ENCODE data around the gene MYO1A. TPM values are rescaled to one million over a fixed set of nuclear protein-coding genes. Genes with fewer than 3 reads are reported as not detected.

Gene MYO1A
- total RNA-seq, 4 donors from 2014 or later: 0.56 to 1.2 TPM; not detected in 2

GRCh38 chr12:56993346-56993745 lies 56.6 kb downstream of the MYO1A start:
- Histone ChIP-seq H3K27me3 (no peaks in the 10 kb centered on the region), H3K4me1 (peaks cover 0 to 3% of the 10 kb centered on the region in 2 donors), H3K4me3 (no peak overlapping the region), H3K27ac (no peak overlapping the region), H3K36me3 (peaks cover 0 to 14% of the 10 kb centered on the region in 2 donors), H3K9me3 (no peaks in the 10 kb centered on the region)
- in situ Hi-C loops (cut with MboI; ENCODE audit: low sequenced_read_pairs in 4 of 4): no loop called here
- ATAC-seq (no peak), DNase-seq (no peak)
- intact Hi-C loops (cut with DNase I; ENCODE audit: low total_unique reads): no loop called here
- no peak for TF ChIP-seq POLR2A (IDR thresholded peaks at IDR 0.05)
- no peak for TF ChIP-seq CTCF (IDR thresholded peaks at IDR 0.05 in 4 of 5, conservative IDR thresholded peaks at IDR 0.05 in 1 of 5)

GRCh38 chr12:56991319-56992246 lies 58.3 kb downstream of the MYO1A start:
- intact Hi-C loops (cut with DNase I; ENCODE audit: low total_unique reads) (no loop called here), in situ Hi-C loops (cut with MboI; ENCODE audit: low sequenced_read_pairs in 4 of 4) (no loop called here)
- DNase-seq (peak; percentile 27 to 42), ATAC-seq (peak in 1 of 2 donors; percentile 32)
- H3K27me3 ChIP-seq: no peaks in the 10 kb centered on the region
- peaks cover 0 to 6% of the 10 kb centered on the region in 2 donors for H3K4me1 ChIP-seq
- no peak for TF ChIP-seq CTCF (IDR thresholded peaks at IDR 0.05 in 4 of 5, conservative IDR thresholded peaks at IDR 0.05 in 1 of 5)
- TF ChIP-seq POLR2A (IDR thresholded peaks at IDR 0.05): no peak
- peak overlapping the region in 3 of 4 donors; percentile 21 to 27 (median 26) for H3K27ac ChIP-seq
- peaks cover 0 to 14% of the 10 kb centered on the region in 2 donors for H3K36me3 ChIP-seq
- H3K4me3 ChIP-seq: no peak overlapping the region
- H3K9me3 ChIP-seq: no peaks in the 10 kb centered on the region

GRCh38 chr12:56990648-56991318 lies 59.1 kb downstream of the MYO1A start:
- peak overlapping the region in 3 of 4 donors; percentile 9 to 26 (median 21) for H3K27ac ChIP-seq
- no peak overlapping the region for H3K4me3 ChIP-seq
- ATAC-seq (no peak), DNase-seq (no peak)
- no peaks in the 10 kb centered on the region for H3K27me3 ChIP-seq
- peaks cover 0 to 8% of the 10 kb centered on the region in 2 donors for H3K36me3 ChIP-seq
- H3K9me3 ChIP-seq: no peaks in the 10 kb centered on the region
- no peak for TF ChIP-seq CTCF (IDR thresholded peaks at IDR 0.05 in 4 of 5, conservative IDR thresholded peaks at IDR 0.05 in 1 of 5)
- no peak for TF ChIP-seq POLR2A (IDR thresholded peaks at IDR 0.05)
- H3K4me1 ChIP-seq: peaks cover 0 to 6% of the 10 kb centered on the region in 2 donors
- in situ Hi-C loops (cut with MboI; ENCODE audit: low sequenced_read_pairs in 4 of 4) (no loop called here), intact Hi-C loops (cut with DNase I; ENCODE audit: low total_unique reads) (no loop called here)

GRCh38 chr12:56989861-56990610 lies 59.9 kb downstream of the MYO1A start:
- no peak overlapping the region for H3K27ac ChIP-seq
- DNase-seq (no peak), ATAC-seq (no peak)
- in situ Hi-C loops (cut with MboI; ENCODE audit: low sequenced_read_pairs in 4 of 4): loop anchor here (5.0 kb wide), 1 partner anchor 233 kb away; no protein-coding TSS in a partner anchor
- intact Hi-C loops (cut with DNase I; ENCODE audit: low total_unique reads): no loop called here
- H3K36me3 ChIP-seq: peaks cover 0 to 1% of the 10 kb centered on the region in 2 donors
- no peaks in the 10 kb centered on the region for H3K9me3 ChIP-seq
- no peak for TF ChIP-seq CTCF (IDR thresholded peaks at IDR 0.05 in 4 of 5, conservative IDR thresholded peaks at IDR 0.05 in 1 of 5)
- no peak overlapping the region for H3K4me3 ChIP-seq
- H3K4me1 ChIP-seq: peaks cover 0 to 6% of the 10 kb centered on the region in 2 donors
- H3K27me3 ChIP-seq: no peaks in the 10 kb centered on the region

Measured in gastrocnemius medialis (tissue), 4 donors.